SK-N-SH treated with all-trans-retinoic acid at 6 μM for 48 hours (cell line): ENCODE results near the gene TTC23L.

ENCODE experiments used
- BACH2 ChIP-seq: fragments of 250-450 bp; sonication (Bioruptor Pico); IDR thresholded peaks from 2 replicates; pipeline ENCODE4 v1.9.0; 2021; ENCODE audit warnings: mild to moderate bottlenecking, borderline replicate concordance
- CSDC2 ChIP-seq: fragments of 250-450 bp; sonication (Bioruptor Pico); IDR thresholded peaks from 2 replicates; pipeline ENCODE4 v1.5.0; 2020; ENCODE audit warnings: mild to moderate bottlenecking, moderate library complexity
- ESRRG ChIP-seq: fragments of 250-450 bp; sonication (Bioruptor Pico); IDR thresholded peaks from 2 replicates; pipeline ENCODE4 v1.6.1; 2021; ENCODE audit warnings: mild to moderate bottlenecking
- ISL1 ChIP-seq: fragments of 250-450 bp; sonication (Bioruptor Pico); IDR thresholded peaks from 2 replicates; pipeline ENCODE4 v2.1.2; 2022; ENCODE audit warnings: mild to moderate bottlenecking, moderate library complexity
- POU6F1 ChIP-seq: fragments of 250-450 bp; sonication (Bioruptor Pico); IDR thresholded peaks from 2 replicates; pipeline ENCODE4 v1.8.0; 2021; ENCODE audit warnings: low read depth, mild to moderate bottlenecking, moderate library complexity, borderline replicate concordance
- RARB ChIP-seq: fragments of 250-450 bp; sonication (Bioruptor Pico); IDR thresholded peaks from 2 replicates; pipeline ENCODE4 v1.8.0; 2021; ENCODE audit warnings: mild to moderate bottlenecking, moderate library complexity
- TOX ChIP-seq: fragments of 250-450 bp; sonication (Bioruptor Pico); IDR thresholded peaks from 2 replicates; pipeline ENCODE4 v1.8.0; 2021; ENCODE audit warnings: mild to moderate bottlenecking, moderate library complexity, borderline replicate concordance
- ZC3H10 ChIP-seq: fragments of 250-450 bp; sonication (Bioruptor Pico); IDR thresholded peaks from 2 replicates; pipeline ENCODE4 v1.5.1; 2021; ENCODE audit warnings: mild to moderate bottlenecking, moderate library complexity
- TF ChIP-seq, protein P1 (sequence below): fragments of 250-450 bp; sonication (Bioruptor Pico); IDR thresholded peaks from 2 replicates; pipeline ENCODE4 v1.5.1; 2020; ENCODE audit warnings: low read depth, mild to moderate bottlenecking, moderate library complexity
- TF ChIP-seq, protein P2 (sequence below): fragments of 250-450 bp; sonication (Bioruptor Pico); IDR thresholded peaks from 2 replicates; pipeline ENCODE4 v1.8.0; 2020; ENCODE audit warnings: mild to moderate bottlenecking, moderate library complexity, borderline replicate concordance

DNA sequence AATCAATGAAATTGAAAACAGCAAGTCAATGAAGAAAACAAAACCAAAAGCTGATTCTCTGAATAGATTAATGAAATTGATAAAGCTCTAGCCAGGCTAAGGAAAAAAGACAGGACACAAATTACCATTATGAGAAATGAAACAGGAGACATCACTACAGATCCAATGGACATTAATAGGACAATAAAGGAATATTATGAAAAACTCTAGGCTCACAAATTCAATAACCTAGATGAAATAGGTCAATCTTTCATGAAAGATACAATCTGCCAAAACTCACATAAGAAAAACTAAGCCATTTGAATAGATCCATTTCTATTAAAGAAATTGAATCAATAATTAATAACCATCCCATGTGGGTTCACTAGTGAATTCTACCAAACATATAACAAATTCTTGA, 37.3 kb downstream of the TTC23L start:
- TF ChIP-seq, protein P1, sequence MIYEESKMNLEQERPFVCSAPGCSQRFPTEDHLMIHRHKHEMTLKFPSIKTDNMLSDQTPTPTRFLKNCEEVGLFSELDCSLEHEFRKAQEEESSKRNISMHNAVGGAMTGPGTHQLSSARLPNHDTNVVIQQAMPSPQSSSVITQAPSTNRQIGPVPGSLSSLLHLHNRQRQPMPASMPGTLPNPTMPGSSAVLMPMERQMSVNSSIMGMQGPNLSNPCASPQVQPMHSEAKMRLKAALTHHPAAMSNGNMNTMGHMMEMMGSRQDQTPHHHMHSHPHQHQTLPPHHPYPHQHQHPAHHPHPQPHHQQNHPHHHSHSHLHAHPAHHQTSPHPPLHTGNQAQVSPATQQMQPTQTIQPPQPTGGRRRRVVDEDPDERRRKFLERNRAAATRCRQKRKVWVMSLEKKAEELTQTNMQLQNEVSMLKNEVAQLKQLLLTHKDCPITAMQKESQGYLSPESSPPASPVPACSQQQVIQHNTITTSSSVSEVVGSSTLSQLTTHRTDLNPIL, result no peak
- no peak for TF ChIP-seq ESRRG
- TF ChIP-seq, protein P2, sequence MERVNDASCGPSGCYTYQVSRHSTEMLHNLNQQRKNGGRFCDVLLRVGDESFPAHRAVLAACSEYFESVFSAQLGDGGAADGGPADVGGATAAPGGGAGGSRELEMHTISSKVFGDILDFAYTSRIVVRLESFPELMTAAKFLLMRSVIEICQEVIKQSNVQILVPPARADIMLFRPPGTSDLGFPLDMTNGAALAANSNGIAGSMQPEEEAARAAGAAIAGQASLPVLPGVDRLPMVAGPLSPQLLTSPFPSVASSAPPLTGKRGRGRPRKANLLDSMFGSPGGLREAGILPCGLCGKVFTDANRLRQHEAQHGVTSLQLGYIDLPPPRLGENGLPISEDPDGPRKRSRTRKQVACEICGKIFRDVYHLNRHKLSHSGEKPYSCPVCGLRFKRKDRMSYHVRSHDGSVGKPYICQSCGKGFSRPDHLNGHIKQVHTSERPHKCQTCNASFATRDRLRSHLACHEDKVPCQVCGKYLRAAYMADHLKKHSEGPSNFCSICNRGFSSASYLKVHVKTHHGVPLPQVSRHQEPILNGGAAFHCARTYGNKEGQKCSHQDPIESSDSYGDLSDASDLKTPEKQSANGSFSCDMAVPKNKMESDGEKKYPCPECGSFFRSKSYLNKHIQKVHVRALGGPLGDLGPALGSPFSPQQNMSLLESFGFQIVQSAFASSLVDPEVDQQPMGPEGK (CRISPR knock-in tag), result no peak
- TF ChIP-seq ZC3H10 (CRISPR knock-in tag), result no peak
- no peak for TF ChIP-seq BACH2 (CRISPR knock-in tag)
- no peak for TF ChIP-seq POU6F1 (CRISPR knock-in tag)
- TF ChIP-seq RARB, result no peak
- no peak for TF ChIP-seq CSDC2 (CRISPR knock-in tag)
- TF ChIP-seq TOX (CRISPR knock-in tag), result no peak
- TF ChIP-seq ISL1, result no peak
